Measurements from ENCODE around the gene PPP1R9B. TPM values are rescaled to one million over a fixed set of nuclear protein-coding genes. Genes with fewer than 3 reads are reported as not detected.

PPP1R9B gene
- polyA plus RNA-seq, 1 donor (not counting 4 experiments of a cell fraction or from before 2014, with no cell fraction given), result 16.1 TPM

- H3K9me1 ChIP-seq (ENCODE audit: control insufficient read depth, extremely low read depth, insufficient read depth, low read length), result no peaks in the 10 kb centered on the region
- no peak overlapping the region for H3K4me2 ChIP-seq (ENCODE audit: control insufficient read depth, extremely low read depth, insufficient read depth, low read depth, low read length)
- DNase-seq (ENCODE audit: low read depth, low spot score), result no peak
- no peaks in the 10 kb centered on the region for H3K27me3 ChIP-seq (ENCODE audit: control insufficient read depth, extremely low read depth, insufficient read depth, low read length)
- peaks cover 20% of the 10 kb centered on the region for H3K4me1 ChIP-seq (ENCODE audit: control insufficient read depth, extremely low read depth, insufficient read depth, low read length)
- dilution Hi-C loops (cut with MboI; ENCODE audit: extremely low pct_ligation_motif_present, low sequenced_read_pairs), result no loop called here
- no peaks in the 10 kb centered on the region for H3K79me2 ChIP-seq (ENCODE audit: control insufficient read depth, insufficient read depth, low read length)
- no peak overlapping the region for H3K27ac ChIP-seq (ENCODE audit: control insufficient read depth, insufficient read depth, low read length)
- no peak overlapping the region for H3K9ac ChIP-seq (ENCODE audit: control insufficient read depth, extremely low read depth, insufficient read depth, low read length)
- no peaks in the 10 kb centered on the region for H3K9me3 ChIP-seq (ENCODE audit: control insufficient read depth, low read depth, low read length)
- H3K36me3 ChIP-seq (ENCODE audit: control insufficient read depth in 2 of 2, extremely low read depth in 1 of 2, insufficient read depth in 2 of 2, low read length in 2 of 2), result no peaks in the 10 kb centered on the region
- FAIRE-seq, result no peak
- no peaks in the 10 kb centered on the region for H4K20me1 ChIP-seq (ENCODE audit: control insufficient read depth, extremely low read depth, insufficient read depth, low read length)
- H2AFZ ChIP-seq (ENCODE audit: control insufficient read depth, low read length), result no peak overlapping the region
- TF ChIP-seq CTCF (optimal IDR thresholded peaks at IDR 0.05 in 1 of 3, IDR thresholded peaks at IDR 0.05 in 1 of 3, conservative IDR thresholded peaks at IDR 0.05 in 1 of 3; ENCODE audit: extremely low read depth in 1 of 3, insufficient read depth in 2 of 3, low read length in 3 of 3) (no peak), EZH2 (IDR thresholded peaks at IDR 0.05; ENCODE audit: low read length) (no peak)
- no peak overlapping the region for H3K4me3 ChIP-seq (ENCODE audit: control insufficient read depth in 2 of 3, extremely low read depth in 1 of 3, insufficient read depth in 2 of 3, low read depth in 1 of 3, low read length in 3 of 3)
Observed at GRCh38 chr17:50174444-50174843, 24.0 kb upstream of the PPP1R9B start.

GRCh38 chr17:50173335-50173941, 23.0 kb upstream of the PPP1R9B start:
- no peaks in the 10 kb centered on the region for H4K20me1 ChIP-seq (ENCODE audit: control insufficient read depth, extremely low read depth, insufficient read depth, low read length)
- dilution Hi-C loops (cut with MboI; ENCODE audit: extremely low pct_ligation_motif_present, low sequenced_read_pairs), result no loop called here
- no peak for TF ChIP-seq EZH2 (IDR thresholded peaks at IDR 0.05; ENCODE audit: low read length)
- TF ChIP-seq CTCF (optimal IDR thresholded peaks at IDR 0.05 in 1 of 3, IDR thresholded peaks at IDR 0.05 in 1 of 3, conservative IDR thresholded peaks at IDR 0.05 in 1 of 3; ENCODE audit: extremely low read depth in 1 of 3, insufficient read depth in 2 of 3, low read length in 3 of 3), result no peak
- no peaks in the 10 kb centered on the region for H3K79me2 ChIP-seq (ENCODE audit: control insufficient read depth, insufficient read depth, low read length)
- no peak overlapping the region for H3K4me3 ChIP-seq (ENCODE audit: control insufficient read depth in 2 of 3, extremely low read depth in 1 of 3, insufficient read depth in 2 of 3, low read depth in 1 of 3, low read length in 3 of 3)
- no peaks in the 10 kb centered on the region for H3K36me3 ChIP-seq (ENCODE audit: control insufficient read depth in 2 of 2, extremely low read depth in 1 of 2, insufficient read depth in 2 of 2, low read length in 2 of 2)
- H3K9ac ChIP-seq (ENCODE audit: control insufficient read depth, extremely low read depth, insufficient read depth, low read length), result no peak overlapping the region
- H3K4me1 ChIP-seq (ENCODE audit: control insufficient read depth, extremely low read depth, insufficient read depth, low read length), result peaks cover 12% of the 10 kb centered on the region
- no peaks in the 10 kb centered on the region for H3K27me3 ChIP-seq (ENCODE audit: control insufficient read depth, extremely low read depth, insufficient read depth, low read length)
- H3K9me3 ChIP-seq (ENCODE audit: control insufficient read depth, low read depth, low read length), result no peaks in the 10 kb centered on the region
- H3K9me1 ChIP-seq (ENCODE audit: control insufficient read depth, extremely low read depth, insufficient read depth, low read length), result no peaks in the 10 kb centered on the region
- no peak overlapping the region for H3K27ac ChIP-seq (ENCODE audit: control insufficient read depth, insufficient read depth, low read length)
- H2AFZ ChIP-seq (ENCODE audit: control insufficient read depth, low read length), result no peak overlapping the region
- H3K4me2 ChIP-seq (ENCODE audit: control insufficient read depth, extremely low read depth, insufficient read depth, low read depth, low read length), result no peak overlapping the region
- no peak for DNase-seq (ENCODE audit: low read depth, low spot score)
- FAIRE-seq, result no peak
